Forelimb muscle (tissue), 1 donor: ENCODE results near the gene AKAP6. TPM values are rescaled to one million over a fixed set of nuclear protein-coding genes. Genes with fewer than 3 reads are reported as not detected.
A peak's percentile ranks its signal among the peaks of the same experiment; 100 is the strongest.

ENCODE experiments used
- DNase-seq: peaks from one replicate; pipeline ENCODE4 v3.0.0-alpha.2; 2013; ENCODE audit warnings: low read depth
- polyA plus RNA-seq: library from polyadenylated mRNA; unstranded; fragments of 120-200 nt; gene quantifications from one replicate; pipeline ENCODE4 v1.2.1, GENCODE V29; 2013; ENCODE audit not compliant: insufficient read length

Gene AKAP6
- polyA plus RNA-seq, 1 donor, result 64.6 TPM

DNA sequence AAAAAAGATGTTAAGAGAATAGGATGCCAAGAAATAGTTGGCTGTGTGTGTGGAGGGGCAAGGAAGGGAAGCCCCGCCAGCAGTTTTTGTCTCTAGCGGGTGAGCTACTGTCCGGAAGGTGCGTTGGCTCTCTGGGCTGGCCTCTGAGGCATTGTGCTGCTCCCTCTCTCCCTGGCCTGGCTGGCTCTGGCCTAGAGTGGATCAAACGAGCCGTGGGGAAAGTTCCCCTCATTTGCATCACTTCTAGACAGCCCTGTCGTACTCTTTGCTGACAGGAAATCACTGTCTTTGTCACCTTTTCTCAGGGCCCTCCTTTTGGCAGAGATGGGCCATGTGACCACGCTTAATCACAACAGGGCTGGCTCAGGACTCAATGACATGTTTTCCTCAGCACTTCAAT, 373.5 kb downstream of the AKAP6 start:
- DNase-seq, result no peak

DNA sequence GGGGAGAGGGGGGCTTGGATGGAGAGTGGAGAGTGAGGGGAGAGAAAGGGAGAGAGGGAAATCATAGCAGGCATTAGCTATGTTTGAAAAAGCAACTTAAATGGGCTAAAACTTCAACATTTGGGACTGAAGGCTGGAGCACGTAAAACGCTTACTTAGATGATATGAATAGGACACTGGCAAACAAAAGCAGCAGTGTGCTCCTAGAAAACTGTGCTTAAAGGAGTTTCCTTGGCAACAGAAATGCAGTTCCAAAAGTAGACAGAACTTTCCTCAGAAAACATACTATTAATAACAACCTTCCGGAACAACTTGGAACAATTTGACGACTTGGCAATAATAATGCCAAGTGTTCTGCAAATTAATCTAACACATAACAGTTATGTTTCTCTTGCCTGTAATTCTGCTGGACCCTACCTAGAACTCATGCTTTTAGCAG, 374.1 kb downstream of the AKAP6 start:
- DNase-seq, result peak; percentile 92

DNA sequence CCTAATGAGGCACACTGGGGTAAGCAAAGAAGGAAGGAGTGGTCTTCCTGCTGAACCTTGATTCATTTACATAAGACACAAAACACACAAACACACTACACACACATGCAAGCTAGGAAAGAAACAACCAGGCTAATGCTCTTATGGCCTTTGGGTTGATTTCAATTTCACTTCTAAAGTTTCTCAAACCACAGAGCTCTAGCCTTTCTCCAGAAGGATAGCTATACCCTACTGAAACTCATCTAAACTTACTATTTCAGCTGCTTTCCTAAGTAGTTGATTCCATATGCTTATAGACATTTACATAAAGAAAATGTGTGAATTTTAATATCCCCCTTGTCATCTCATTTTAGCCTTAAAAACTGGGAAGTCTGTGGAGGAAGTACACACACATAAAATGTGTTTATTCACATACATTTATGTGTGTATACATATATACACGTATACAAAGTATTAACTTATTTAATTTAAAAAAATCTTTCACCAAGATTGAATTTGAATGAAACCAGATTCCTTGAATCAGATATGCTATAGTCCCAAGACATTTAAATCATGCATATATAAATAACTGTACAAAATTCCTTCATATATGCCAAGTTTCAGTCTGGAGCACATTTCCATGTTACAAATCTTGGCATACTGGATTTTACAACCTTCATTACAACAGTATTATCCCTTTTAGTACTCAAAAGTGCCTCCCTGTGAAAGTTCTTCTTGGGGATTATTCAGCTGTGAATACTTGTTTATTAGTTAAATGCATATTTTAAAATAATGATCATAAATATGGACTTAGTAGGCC, 377.8 kb downstream of the AKAP6 start:
- DNase-seq, result no peak

DNA sequence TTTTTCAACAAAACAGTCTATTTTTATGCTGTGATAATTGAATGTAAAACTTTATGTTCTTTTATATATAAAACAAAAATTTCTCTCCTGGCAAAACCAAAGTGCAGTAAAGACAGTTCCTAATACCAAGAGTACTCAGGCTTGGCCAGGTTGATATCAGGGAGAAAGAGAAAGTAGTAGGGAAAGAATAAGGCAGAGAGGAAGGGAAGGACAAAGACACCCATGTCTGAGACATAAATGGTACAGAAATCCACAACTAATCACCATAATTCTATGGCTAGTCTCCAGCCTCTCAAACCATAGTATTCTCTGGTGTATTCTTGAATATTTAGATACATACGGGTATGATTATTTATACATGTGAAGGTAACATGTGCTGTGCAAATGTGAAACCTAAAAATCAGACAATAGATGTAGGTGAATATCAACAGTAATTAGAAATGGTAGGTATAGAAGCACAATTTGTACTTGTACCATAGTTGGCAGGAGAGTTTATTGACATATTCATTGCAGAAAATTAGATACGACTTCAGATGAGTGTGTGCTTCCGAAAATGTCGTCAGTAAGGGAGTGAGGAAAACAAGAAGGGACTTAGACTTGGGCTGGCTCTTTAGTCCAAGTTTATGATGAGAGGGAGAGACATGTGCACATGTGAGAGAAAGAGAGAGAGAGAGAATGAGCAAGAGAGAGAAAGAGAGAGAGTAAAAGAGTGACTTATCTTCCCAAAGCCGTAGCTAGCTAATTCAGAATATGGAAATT, 378.8 kb downstream of the AKAP6 start:
- DNase-seq, result no peak

DNA sequence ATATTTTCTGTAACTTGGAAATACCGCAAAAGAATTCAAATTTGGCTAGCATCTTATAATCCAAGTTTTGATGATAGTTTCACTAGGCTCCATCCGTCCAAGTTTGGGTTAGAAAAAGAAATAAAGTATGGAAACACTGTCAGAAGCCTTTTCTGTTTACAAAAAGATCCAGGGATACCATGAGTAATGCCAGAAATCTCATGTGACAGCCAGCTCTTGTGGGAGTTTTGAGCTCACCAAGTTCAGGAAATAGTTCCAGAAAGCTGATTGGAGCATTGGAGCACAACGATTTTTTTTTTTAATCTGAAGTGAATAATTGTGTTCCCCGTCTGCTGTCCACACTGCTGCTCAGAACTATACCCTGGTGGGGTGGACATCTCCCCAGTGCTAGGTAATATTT, 379.9 kb downstream of the AKAP6 start:
- peak; percentile 99 for DNase-seq

DNA sequence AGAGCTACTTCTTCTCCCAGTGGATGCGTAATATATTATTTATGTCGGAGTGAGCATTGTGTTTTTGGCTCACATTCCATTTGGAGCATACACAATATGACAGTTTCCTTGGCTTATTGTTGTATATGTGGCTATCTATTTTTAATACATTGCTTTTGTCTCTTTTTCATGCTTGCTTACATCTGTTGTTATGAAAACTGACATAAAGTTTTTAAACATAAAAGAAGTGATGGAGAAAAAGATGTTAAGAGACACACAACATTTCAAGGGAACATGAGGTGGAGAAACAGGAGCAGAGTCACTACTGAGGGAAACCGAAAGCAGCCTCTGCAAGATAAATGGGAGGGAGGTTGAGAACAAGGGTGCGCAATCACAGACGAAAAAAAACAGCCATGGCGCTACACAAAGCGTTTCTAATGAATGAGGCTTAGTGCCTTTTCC, 381.2 kb downstream of the AKAP6 start:
- DNase-seq, result no peak

DNA sequence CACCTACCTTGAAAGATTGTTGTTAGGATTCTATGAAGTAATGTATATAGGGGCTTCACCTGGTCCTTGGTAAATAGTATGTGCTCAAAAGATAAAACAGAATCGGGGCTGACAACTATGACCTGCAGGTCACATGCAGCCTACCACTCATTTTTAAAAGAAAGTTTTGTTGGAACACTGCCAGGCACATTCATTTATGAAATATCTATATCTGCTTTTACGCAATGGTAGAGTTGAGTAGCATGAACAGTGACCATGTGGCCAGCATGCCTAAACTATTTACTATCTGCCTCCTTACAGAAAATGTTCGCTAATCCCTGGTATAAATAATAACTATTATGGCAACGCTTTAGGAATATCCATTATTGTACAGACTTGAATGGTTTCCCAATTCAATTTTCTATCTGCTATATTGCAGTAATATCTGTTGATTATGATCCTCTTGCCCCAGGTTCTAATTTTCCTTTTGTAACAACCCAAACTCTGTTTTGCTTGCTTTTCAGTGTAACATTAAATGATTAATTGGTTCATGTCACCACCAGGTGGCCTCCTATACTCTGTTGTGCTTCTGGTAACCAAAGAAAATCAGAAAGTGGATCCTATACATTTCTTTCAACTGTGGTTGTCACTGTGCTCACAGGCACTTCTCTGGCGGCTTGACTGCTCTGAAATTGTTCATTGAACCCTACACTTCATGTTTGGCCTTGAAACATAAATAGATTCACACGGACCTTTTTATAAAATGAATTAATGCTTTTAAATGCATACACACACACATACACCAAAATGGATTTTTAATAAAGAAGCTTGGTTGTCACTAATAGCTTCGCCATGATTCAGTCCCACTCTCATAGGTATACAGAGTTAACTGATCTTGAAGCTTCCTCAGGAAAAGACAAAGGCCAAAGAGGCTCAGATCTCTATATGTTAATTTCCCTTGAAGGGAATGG, 381.9 kb downstream of the AKAP6 start:
- no peak for DNase-seq

DNA sequence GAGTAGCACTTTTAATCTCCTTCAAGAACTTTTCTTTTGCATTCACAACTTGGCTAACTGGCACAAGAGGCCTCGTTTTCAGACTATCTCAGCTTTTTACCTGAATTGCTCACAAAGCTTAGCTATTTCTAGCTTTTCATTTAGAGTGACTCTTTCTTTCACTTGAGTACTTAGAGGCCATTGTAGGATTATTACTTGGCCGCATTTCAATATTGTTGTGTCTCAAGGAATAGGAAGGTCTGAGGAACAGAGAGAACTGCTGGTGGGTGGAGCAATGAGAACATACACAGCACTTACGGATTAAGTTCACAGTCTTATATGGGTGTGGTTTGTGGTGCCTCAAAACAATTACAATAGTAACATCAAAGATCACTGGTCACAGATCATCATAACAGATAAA, 384.8 kb downstream of the AKAP6 start:
- DNase-seq, result no peak

DNA sequence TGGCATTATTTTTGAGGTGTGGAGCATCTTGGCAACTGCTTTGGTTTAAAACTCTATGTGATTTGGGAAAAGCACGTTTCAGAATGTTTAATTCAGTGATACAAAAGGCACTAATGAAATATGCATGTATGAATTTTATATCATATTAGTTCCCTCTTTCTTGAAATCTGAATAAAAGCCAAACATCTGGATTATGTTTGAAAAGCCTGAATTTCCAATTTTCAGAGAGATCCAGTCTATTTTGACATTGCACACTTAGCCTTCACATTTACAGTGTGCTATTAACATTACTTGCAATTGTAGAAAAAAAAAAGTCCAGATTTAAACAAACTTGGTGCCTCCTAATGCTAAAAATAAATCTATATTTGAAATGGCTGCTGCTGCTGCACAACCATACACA, 390.5 kb downstream of the AKAP6 start:
- DNase-seq, result no peak

DNA sequence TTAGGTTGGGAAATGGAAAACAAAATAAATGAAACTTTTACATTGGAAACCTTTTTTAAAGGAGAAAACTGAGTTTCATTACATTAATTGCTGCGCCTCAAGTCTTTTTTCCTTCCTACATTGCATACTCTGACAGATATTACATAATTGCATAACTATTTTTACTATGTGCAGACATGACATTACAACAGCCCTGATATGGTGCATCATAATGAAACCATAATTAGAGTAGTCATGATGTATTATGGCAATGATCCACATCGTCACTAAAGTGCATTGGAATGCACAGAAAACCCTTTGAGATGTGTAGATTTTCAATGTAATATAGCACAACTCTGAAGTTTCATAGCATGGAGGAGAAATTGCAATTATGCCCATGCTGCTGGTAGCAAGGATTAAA, 391.8 kb downstream of the AKAP6 start:
- no peak for DNase-seq

DNA sequence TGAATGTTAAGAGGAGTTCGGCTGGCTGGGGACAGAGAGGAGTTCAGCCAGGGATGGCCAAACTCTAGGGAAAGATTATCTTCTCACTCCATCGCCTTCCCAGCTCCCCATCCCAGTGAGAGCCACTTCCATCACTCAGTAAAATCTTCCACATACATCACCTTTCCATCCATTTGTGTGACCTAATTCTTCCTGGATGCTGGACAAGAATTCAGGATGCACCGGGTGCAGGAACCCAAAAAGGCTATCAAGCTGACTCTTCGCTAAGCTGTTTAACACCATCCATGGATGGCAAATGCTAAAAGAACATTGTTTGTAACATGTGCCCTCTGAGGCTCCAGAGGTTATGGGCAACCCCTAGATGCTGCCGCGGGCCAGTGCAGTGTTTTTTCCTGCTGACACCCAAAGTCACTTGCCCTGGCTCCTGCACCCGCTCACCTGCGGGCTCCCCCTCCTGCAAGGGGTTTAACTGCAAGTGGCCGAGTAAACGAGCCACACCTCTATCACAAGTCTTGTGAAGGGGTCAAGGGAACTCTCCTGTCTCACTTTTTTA, 393.6 kb downstream of the AKAP6 start:
- no peak for DNase-seq

DNA sequence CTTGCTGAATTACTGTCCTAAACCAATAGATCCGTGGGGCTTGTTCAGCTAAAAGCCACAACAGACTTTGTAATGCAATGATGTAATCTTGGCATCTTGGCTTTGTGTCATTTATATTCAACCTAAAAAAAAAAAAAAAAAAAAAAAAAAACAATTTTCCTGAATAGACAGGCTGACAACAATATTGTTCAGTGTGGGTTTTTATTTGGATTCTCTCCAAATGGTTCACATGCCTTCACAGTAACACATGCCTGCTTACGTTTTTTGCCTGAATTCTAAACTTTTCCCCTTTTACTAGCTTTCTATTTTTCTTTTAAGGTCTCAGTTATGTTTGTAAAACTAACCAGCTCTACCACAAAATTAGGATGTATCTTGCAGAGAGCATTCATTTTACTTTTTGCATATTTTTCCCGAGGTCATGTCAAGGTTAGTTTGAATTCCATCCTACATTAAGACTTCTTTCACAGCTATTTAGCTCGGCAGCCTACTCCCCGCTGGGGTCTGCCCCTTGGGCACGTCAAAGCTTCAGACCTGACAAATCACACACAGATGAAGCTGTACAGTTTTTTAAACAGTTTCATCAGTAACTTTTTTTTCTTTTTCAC, 395.9 kb downstream of the AKAP6 start:
- DNase-seq, result no peak

DNA sequence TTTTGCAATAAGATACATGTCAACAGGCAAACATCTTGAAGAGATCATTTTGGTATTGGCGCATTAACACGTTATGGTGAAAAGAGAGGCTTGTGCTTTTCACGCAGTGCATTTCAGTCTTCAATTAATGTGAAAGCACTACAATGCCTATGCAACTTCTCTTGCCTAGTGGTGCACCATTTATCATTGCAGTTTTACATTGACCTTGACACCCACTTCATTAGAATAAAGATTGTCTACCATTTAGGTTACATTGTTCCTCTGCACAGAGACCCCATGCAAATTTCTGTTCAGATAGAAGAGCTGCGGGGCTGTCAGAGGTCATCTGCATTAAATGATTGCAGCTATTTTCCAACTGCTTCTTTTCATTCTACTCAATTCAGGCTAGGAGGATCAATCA, 397.4 kb downstream of the AKAP6 start:
- no peak for DNase-seq

DNA sequence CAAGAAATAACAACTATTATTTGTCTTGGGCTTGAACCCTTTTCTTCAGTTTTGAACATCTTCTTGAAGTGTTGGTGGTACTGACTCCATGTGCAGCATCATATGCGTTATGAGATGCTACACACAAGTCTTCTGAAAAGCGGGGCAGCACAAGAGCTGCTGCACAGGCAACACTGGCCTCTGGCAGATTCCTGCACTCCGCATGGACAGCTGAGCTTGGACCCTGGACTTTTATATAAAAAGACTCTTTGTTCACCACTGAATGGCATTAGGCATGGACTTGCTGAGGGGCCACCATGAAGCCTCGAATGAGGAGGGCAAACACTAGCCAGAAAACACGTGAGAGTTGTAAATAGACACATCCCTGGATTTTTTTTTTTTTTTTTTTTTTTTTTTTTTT, 398.7 kb downstream of the AKAP6 start:
- no peak for DNase-seq

DNA sequence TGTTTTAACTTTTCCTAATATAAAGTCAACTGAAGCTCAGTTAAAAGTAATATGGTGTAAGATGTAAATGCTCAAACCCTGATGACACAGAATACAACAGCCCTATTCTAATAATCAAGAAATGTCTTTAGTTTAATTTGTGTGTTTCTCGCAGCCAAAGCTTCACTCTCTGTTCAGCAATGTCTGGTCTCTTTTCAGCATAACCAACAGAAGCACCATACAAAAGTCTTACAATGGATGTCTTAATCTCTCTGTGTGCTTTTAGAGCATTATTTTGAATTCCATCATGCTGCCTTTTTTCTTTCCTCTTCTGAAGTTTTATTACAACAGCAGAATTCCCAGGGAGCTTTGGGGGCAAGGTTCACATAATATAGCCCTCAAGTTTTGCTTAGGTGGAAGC, 399.4 kb downstream of the AKAP6 start:
- DNase-seq, result no peak

DNA sequence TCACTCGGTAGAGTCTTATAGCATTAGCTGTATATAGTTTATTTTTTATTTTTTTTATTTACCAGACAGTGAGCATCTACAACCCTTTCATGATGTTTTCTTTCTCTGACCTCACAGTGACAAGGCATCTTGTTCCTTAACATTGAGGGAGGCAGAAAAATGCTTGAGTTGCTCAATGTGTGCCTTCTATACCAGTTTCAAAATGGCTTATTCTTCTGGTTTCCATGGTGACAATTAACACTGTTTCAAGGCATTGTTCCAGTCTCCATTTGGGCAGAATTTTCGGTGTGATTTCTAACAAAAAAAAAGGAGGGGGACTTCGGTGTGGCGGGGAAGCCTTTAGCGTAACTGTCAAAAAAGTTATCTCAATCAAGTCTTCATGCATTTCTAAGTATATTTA, 399.9 kb downstream of the AKAP6 start:
- DNase-seq, result no peak

DNA sequence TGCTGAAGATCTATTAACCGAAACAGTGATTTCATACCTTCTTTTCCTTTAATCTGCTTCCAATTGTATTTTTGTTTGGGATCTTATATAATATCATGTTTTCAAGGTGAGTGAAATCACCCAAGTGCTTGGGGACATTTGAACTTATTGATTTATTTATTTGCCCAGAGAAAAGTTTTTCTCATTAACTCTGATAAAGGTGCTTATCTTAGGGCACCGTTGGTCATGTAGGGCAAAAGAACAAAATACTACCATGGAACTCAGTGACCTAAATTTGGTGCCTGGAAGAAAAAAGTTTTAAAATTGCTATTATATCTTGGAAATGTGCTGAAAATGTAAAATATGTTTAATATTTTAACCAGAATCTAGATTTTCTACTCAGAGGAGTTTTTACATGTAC, 402.2 kb downstream of the AKAP6 start:
- no peak for DNase-seq

DNA sequence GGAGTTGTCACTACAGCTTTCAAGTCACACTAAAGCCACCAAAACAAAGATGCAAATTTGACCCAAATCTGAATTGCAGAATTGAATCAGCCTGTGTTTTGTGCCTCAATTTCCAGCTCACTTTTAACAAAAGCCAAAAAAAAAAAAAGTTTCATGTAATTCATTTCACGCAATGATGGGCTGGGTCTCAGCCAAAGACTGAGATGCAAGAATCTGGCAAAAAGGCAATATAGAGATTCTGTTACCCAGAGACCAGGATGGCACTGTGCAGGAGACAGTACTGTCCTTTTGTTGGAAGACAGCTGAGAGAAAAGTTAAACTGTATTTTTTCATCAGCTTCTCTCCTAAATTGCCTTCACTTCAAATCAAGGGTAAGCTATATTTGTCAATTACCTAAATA, 403.9 kb downstream of the AKAP6 start:
- DNase-seq, result no peak

DNA sequence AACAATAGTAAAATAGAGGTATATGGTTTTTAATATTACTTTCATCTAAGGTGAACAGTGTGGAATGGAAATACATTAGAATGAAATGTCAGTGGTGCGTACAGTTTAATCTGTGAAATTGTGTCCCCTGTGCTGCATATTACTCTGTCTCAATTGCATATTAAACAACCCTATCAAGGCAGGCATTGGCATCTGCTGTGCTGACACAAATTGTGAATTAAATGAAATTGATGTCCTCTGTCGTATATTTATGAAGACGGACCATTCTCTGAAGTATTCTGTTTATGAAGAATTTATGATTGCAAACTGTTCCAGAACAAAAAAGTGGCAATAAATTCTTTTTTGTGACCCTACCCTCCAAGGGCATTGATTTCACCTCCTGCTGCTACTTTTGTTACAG, 405.2 kb downstream of the AKAP6 start:
- no peak for DNase-seq

DNA sequence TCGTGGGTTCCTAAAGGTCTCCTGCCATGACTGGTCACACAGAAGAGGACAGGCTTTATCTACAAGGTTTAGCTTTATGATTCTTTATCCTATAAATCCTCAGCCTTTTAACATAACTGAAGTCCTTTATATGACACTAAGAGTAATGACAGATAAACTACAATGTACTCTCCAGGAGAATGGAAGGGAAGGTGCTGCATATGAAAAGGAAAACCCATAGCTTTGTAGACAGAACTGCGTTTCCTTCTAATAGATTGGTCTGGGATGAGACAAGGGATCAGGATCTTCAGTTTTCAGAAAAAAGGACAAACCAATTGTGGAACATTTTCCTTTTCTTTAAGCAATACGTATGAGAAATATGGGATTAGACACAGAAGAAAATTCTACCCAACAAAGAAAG, 408.5 kb downstream of the AKAP6 start:
- DNase-seq, result no peak

DNA sequence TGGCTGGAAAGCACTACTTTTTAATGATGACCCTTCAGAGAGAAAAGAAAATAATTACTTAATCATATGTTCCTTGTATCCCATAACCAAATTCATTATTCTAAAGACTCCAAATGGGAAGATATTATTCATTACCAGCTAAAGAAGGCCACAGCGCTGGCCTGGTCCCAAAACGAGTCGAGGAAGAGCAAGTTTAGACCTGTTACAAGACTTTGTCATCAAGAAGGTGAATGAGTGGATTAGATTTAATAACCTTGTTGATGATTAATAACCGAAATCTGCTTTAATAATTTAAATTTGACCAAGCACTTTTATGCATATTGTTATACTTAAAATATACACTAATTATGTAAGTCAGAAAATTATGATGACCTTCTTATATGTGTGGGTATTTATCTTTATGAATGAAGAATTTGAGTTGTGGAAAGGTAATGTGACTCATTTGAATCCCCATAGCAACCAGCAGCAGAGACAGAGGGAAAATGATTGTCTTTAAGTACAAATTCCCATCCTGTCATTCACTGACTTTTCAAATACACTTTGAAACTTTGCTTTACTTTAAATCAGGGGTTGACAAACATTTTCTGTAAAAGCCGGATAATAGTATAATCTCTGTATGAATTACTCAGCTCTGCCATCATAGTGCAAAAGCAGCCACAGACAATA, 409.2 kb downstream of the AKAP6 start:
- no peak for DNase-seq
